ENCODE data around the gene KLRD1.
"Not testable (repeated sequence)": the region's sequence is repeated elsewhere in the genome, so short reads cannot be mapped to it uniquely, and the experiment has no call there.

Gene KLRD1

GRCh38 chr12:10310926-10311720, 3.5 kb downstream of the KLRD1 start:
- H3K9me3 ChIP-seq (ENCODE audit: control insufficient read depth, low read length), result no peaks in the 10 kb centered on the region
- H3K4me1 ChIP-seq (ENCODE audit: control insufficient read depth, insufficient read depth, low read depth, low read length), result no peaks in the 10 kb centered on the region
- H3K4me3 ChIP-seq (ENCODE audit: insufficient read depth in 1 of 2, low read depth in 1 of 2, low read length in 2 of 2), result no peak overlapping the region
- H3K18ac ChIP-seq (ENCODE audit: low read depth in 1 of 2, low read length in 2 of 2), result no peak overlapping the region
- DNase-seq, result no peak
- H4K8ac ChIP-seq (ENCODE audit: low read length), result no peak overlapping the region
- no peak overlapping the region for H2BK15ac ChIP-seq (ENCODE audit: low read depth, poor library complexity, severe bottlenecking)
- no peak overlapping the region for H2BK5ac ChIP-seq (ENCODE audit: low read depth, low read length, poor library complexity, severe bottlenecking)
- no peak overlapping the region for H2AFZ ChIP-seq (ENCODE audit: low read depth, low read length)
- no peak overlapping the region for H4K91ac ChIP-seq (ENCODE audit: low read length)
- H2BK120ac ChIP-seq (ENCODE audit: low read depth, low read length), result no peak overlapping the region
- H3K27ac ChIP-seq (ENCODE audit: low read length, poor library complexity, severe bottlenecking), result no peak overlapping the region
- no peak overlapping the region for H3K4me2 ChIP-seq (ENCODE audit: low read length, poor library complexity, severe bottlenecking)
- no peaks in the 10 kb centered on the region for H3K36me3 ChIP-seq (ENCODE audit: control insufficient read depth in 1 of 2, insufficient read depth in 2 of 2, low read depth in 1 of 2, low read length in 2 of 2)
- no peak overlapping the region for H3K14ac ChIP-seq (ENCODE audit: low read length in 2 of 2)
- no peaks in the 10 kb centered on the region for H3K27me3 ChIP-seq (ENCODE audit: control insufficient read depth in 1 of 2, insufficient read depth in 1 of 2, low read length in 2 of 2)
- H3K79me1 ChIP-seq (replicated peaks; ENCODE audit: low read length, poor library complexity, severe bottlenecking), result no peaks in the 10 kb centered on the region
- no peak overlapping the region for H3K23ac ChIP-seq (ENCODE audit: low read length in 2 of 2)
- no peak overlapping the region for H2AK5ac ChIP-seq (ENCODE audit: low read length, severe bottlenecking)
- H2BK12ac ChIP-seq (ENCODE audit: low read length in 2 of 2), result no peak overlapping the region
- no peak overlapping the region for H3K9ac ChIP-seq (ENCODE audit: low read length)
- no peak overlapping the region for H3K4ac ChIP-seq (ENCODE audit: low read depth in 1 of 2, low read length in 2 of 2)
- WGBS, result 78% methylated on average over 1 of the region's 4 CpGs

- no peak overlapping the region for H4K8ac ChIP-seq (ENCODE audit: low read length)
- no peak overlapping the region for H2BK5ac ChIP-seq (ENCODE audit: low read depth, low read length, poor library complexity, severe bottlenecking)
- H3K27ac ChIP-seq (ENCODE audit: low read length, poor library complexity, severe bottlenecking), result no peak overlapping the region
- no peak overlapping the region for H3K18ac ChIP-seq (ENCODE audit: low read depth in 1 of 2, low read length in 2 of 2)
- H2AK5ac ChIP-seq (ENCODE audit: low read length, severe bottlenecking), result no peak overlapping the region
- no peaks in the 10 kb centered on the region for H3K9me3 ChIP-seq (ENCODE audit: control insufficient read depth, low read length)
- H3K23ac ChIP-seq (ENCODE audit: low read length in 2 of 2), result no peak overlapping the region
- no peak overlapping the region for H3K14ac ChIP-seq (ENCODE audit: low read length in 2 of 2)
- no peaks in the 10 kb centered on the region for H3K27me3 ChIP-seq (ENCODE audit: control insufficient read depth in 1 of 2, insufficient read depth in 1 of 2, low read length in 2 of 2)
- no peak overlapping the region for H3K4ac ChIP-seq (ENCODE audit: low read depth in 1 of 2, low read length in 2 of 2)
- H2BK12ac ChIP-seq (ENCODE audit: low read length in 2 of 2), result no peak overlapping the region
- H3K79me1 ChIP-seq (replicated peaks; ENCODE audit: low read length, poor library complexity, severe bottlenecking), result no peaks in the 10 kb centered on the region
- 100% methylated on average over 2 of the region's 2 CpGs for WGBS
- DNase-seq, result no peak
- H2BK120ac ChIP-seq (ENCODE audit: low read depth, low read length), result no peak overlapping the region
- no peak overlapping the region for H4K91ac ChIP-seq (ENCODE audit: low read length)
- no peak overlapping the region for H3K4me3 ChIP-seq (ENCODE audit: insufficient read depth in 1 of 2, low read depth in 1 of 2, low read length in 2 of 2)
- no peak overlapping the region for H3K4me2 ChIP-seq (ENCODE audit: low read length, poor library complexity, severe bottlenecking)
- H3K9ac ChIP-seq (ENCODE audit: low read length), result no peak overlapping the region
- H3K4me1 ChIP-seq (ENCODE audit: control insufficient read depth, insufficient read depth, low read depth, low read length), result no peaks in the 10 kb centered on the region
- no peaks in the 10 kb centered on the region for H3K36me3 ChIP-seq (ENCODE audit: control insufficient read depth in 1 of 2, insufficient read depth in 2 of 2, low read depth in 1 of 2, low read length in 2 of 2)
- no peak overlapping the region for H2BK15ac ChIP-seq (ENCODE audit: low read depth, poor library complexity, severe bottlenecking)
- H2AFZ ChIP-seq (ENCODE audit: low read depth, low read length), result no peak overlapping the region
Measured at GRCh38 chr12:10319388-10319787, 11.7 kb downstream of the KLRD1 start.

- H2BK12ac ChIP-seq (ENCODE audit: low read length in 2 of 2), result no peak overlapping the region
- H3K4ac ChIP-seq (ENCODE audit: low read depth in 1 of 2, low read length in 2 of 2), result no peak overlapping the region
- H3K27ac ChIP-seq (ENCODE audit: low read length, poor library complexity, severe bottlenecking), result no peak overlapping the region
- no peak overlapping the region for H3K14ac ChIP-seq (ENCODE audit: low read length in 2 of 2)
- no peaks in the 10 kb centered on the region for H3K27me3 ChIP-seq (ENCODE audit: control insufficient read depth in 1 of 2, insufficient read depth in 1 of 2, low read length in 2 of 2)
- no peak overlapping the region for H2AFZ ChIP-seq (ENCODE audit: low read depth, low read length)
- H4K8ac ChIP-seq (ENCODE audit: low read length), result no peak overlapping the region
- H3K23ac ChIP-seq (ENCODE audit: low read length in 2 of 2), result no peak overlapping the region
- no peak overlapping the region for H3K9ac ChIP-seq (ENCODE audit: low read length)
- no peak overlapping the region for H4K91ac ChIP-seq (ENCODE audit: low read length)
- H2AK5ac ChIP-seq (ENCODE audit: low read length, severe bottlenecking), result no peak overlapping the region
- no peak overlapping the region for H3K4me2 ChIP-seq (ENCODE audit: low read length, poor library complexity, severe bottlenecking)
- no peak for DNase-seq
- H3K4me3 ChIP-seq (ENCODE audit: insufficient read depth in 1 of 2, low read depth in 1 of 2, low read length in 2 of 2), result no peak overlapping the region
- H2BK5ac ChIP-seq (ENCODE audit: low read depth, low read length, poor library complexity, severe bottlenecking), result no peak overlapping the region
- H2BK120ac ChIP-seq (ENCODE audit: low read depth, low read length), result no peak overlapping the region
- H3K36me3 ChIP-seq (ENCODE audit: control insufficient read depth in 1 of 2, insufficient read depth in 2 of 2, low read depth in 1 of 2, low read length in 2 of 2), result no peaks in the 10 kb centered on the region
- H3K9me3 ChIP-seq (ENCODE audit: control insufficient read depth, low read length), result no peaks in the 10 kb centered on the region
- H2BK15ac ChIP-seq (ENCODE audit: low read depth, poor library complexity, severe bottlenecking), result no peak overlapping the region
- H3K79me1 ChIP-seq (replicated peaks; ENCODE audit: low read length, poor library complexity, severe bottlenecking), result no peaks in the 10 kb centered on the region
- no CpG with 5 or more reads among the region's 1 CpG for WGBS
- no peaks in the 10 kb centered on the region for H3K4me1 ChIP-seq (ENCODE audit: control insufficient read depth, insufficient read depth, low read depth, low read length)
- H3K18ac ChIP-seq (ENCODE audit: low read depth in 1 of 2, low read length in 2 of 2), result no peak overlapping the region
Measured at GRCh38 chr12:10320643-10321042, 13.0 kb downstream of the KLRD1 start.

GRCh38 chr12:10328691-10329090, 21.0 kb downstream of the KLRD1 start:
- not testable (repeated sequence) for H2BK120ac ChIP-seq (ENCODE audit: low read depth, low read length); H2BK12ac ChIP-seq (ENCODE audit: low read length in 2 of 2); H4K91ac ChIP-seq (ENCODE audit: low read length); H2AFZ ChIP-seq (ENCODE audit: low read depth, low read length); H3K27ac ChIP-seq (ENCODE audit: low read length, poor library complexity, severe bottlenecking); H3K27me3 ChIP-seq (ENCODE audit: control insufficient read depth in 1 of 2, insufficient read depth in 1 of 2, low read length in 2 of 2); H3K4ac ChIP-seq (ENCODE audit: low read depth in 1 of 2, low read length in 2 of 2); H3K14ac ChIP-seq (ENCODE audit: low read length in 2 of 2); H3K9ac ChIP-seq (ENCODE audit: low read length); H4K8ac ChIP-seq (ENCODE audit: low read length); H2BK15ac ChIP-seq (ENCODE audit: low read depth, poor library complexity, severe bottlenecking); H2BK5ac ChIP-seq (ENCODE audit: low read depth, low read length, poor library complexity, severe bottlenecking); H3K79me1 ChIP-seq (replicated peaks; ENCODE audit: low read length, poor library complexity, severe bottlenecking); H3K23ac ChIP-seq (ENCODE audit: low read length in 2 of 2); H3K4me3 ChIP-seq (ENCODE audit: insufficient read depth in 1 of 2, low read depth in 1 of 2, low read length in 2 of 2); H3K4me2 ChIP-seq (ENCODE audit: low read length, poor library complexity, severe bottlenecking); H3K18ac ChIP-seq (ENCODE audit: low read depth in 1 of 2, low read length in 2 of 2); H3K4me1 ChIP-seq (ENCODE audit: control insufficient read depth, insufficient read depth, low read depth, low read length); H3K36me3 ChIP-seq (ENCODE audit: control insufficient read depth in 1 of 2, insufficient read depth in 2 of 2, low read depth in 1 of 2, low read length in 2 of 2); DNase-seq; H2AK5ac ChIP-seq (ENCODE audit: low read length, severe bottlenecking)
- 88% methylated on average over 2 of the region's 2 CpGs for WGBS
- H3K9me3 ChIP-seq (ENCODE audit: control insufficient read depth, low read length), result peaks cover 11% of the 10 kb centered on the region

Data from mesenchymal stem cell (in vitro differentiated cells and primary cell).